Omental fat pad (tissue), 4 donors: ENCODE data around the gene ARID3A. TPM values are rescaled to one million over a fixed set of nuclear protein-coding genes. Genes with fewer than 3 reads are reported as not detected.

Source experiments
- ATAC-seq: fragments of 150-250 bp; one replicate; pipeline ENCODE4 v1.9.1; 2016; ENCODE audit warnings: mild to moderate bottlenecking, moderate library complexity; ENCODE audit not compliant: low FRiP score
- DNase-seq: peaks from one replicate; pipeline ENCODE4 v3.0.0-alpha.2; 2019; ENCODE audit warnings: low spot score
- CTCF ChIP-seq, 3 donors: fragments of 450-650 bp; IDR thresholded peaks; one replicate each; pipeline ENCODE4 v1.5.1; 2016 to 2017; ENCODE audit warnings: antibody characterized with exemption in 3 of 3, mild to moderate bottlenecking in 3 of 3, moderate library complexity in 2 of 3
- total RNA-seq, 4 donors: library from RNA; depleted of rRNA; stranded (reverse); fragments of >200 nt; gene quantifications; one replicate each; pipeline ENCODE4 v1.1.0, GENCODE V29; 2016

The ARID3A gene
- total RNA-seq, 4 donors from 2014 or later, result 3.7 to 15.1 (median 7.7) TPM

DNA sequence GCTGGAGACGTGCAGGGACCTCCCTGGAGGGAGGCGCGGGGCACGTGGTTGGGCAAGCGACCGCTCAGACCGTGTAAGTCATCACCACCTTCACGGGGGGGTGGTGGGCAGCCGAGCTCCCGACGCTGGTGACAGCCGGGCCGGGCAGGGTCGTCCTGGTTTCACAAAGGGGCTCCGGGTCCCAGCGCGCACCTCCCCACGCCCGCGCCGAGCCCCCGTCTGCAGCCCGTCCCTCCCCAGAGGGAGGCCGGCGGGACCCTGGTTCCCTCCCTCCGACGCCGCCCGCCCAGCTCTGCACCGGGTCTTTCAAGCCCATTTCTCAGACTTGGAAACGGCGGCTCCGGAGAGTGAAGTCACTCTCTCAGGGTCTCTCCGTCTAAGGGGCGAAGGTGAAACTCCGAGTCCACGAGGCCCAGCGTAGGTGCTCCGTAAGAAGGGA, 729 bp upstream of the ARID3A start:
- TF ChIP-seq CTCF (IDR thresholded peaks at IDR 0.05), result no peak
- DNase-seq (no peak), ATAC-seq (peak; percentile 38)

GRCh38 chr19:926323-926588, 421 bp downstream of the ARID3A start:
- ATAC-seq (no peak), DNase-seq (no peak)
- TF ChIP-seq CTCF (IDR thresholded peaks at IDR 0.05), result no peak

- no peak for ATAC-seq
- TF ChIP-seq CTCF (IDR thresholded peaks at IDR 0.05), result no peak
- DNase-seq, result no peak
These were observed 935 bp downstream of the ARID3A start for GRCh38 chr19:926589-927350.

- no peak for DNase-seq
- no peak for ATAC-seq
- no peak for TF ChIP-seq CTCF (IDR thresholded peaks at IDR 0.05)
These were observed 1.5 kb downstream of the ARID3A start for GRCh38 chr19:927351-927779.

- no peak for ATAC-seq
- no peak for DNase-seq
- TF ChIP-seq CTCF (IDR thresholded peaks at IDR 0.05), result no peak
These were observed 2.1 kb downstream of the ARID3A start for GRCh38 chr19:927780-928401.

- no peak for TF ChIP-seq CTCF (IDR thresholded peaks at IDR 0.05)
- ATAC-seq (no peak), DNase-seq (no peak)
These were observed 2.8 kb downstream of the ARID3A start for GRCh38 chr19:928471-929202.
